ENCODE data around the gene ATXN7L1. TPM values are rescaled to one million over a fixed set of nuclear protein-coding genes. Genes with fewer than 3 reads are reported as not detected.

The ATXN7L1 gene
- total and polyA plus RNA-seq, 2 of the 13 experiments (the other 11 are each of a cell fraction or from before 2014, with no cell fraction given) = 4.1 to 7.8 TPM

- Histone ChIP-seq H3K27me3 (ENCODE audit: control insufficient read depth in 1 of 2, insufficient read depth in 2 of 2, low read length in 2 of 2) (no peaks in the 10 kb centered on the region; a peak in 1 of 5 replicates), H3K9me3 (ENCODE audit: low read length) (no peaks in the 10 kb centered on the region), H3K36me3 (replicated peaks in 1 of 2; ENCODE audit: control insufficient read depth in 1 of 2, insufficient read depth in 2 of 2, low read length in 2 of 2) (no peaks in the 10 kb centered on the region), H3K4me3 (replicated peaks in 1 of 3; ENCODE audit: insufficient read depth in 1 of 3, low read depth in 2 of 3, low read length in 3 of 3) (no peak overlapping the region), H2AFZ (ENCODE audit: low read length) (no peak overlapping the region), H3K79me2 (ENCODE audit: insufficient read depth, low read length) (no peaks in the 10 kb centered on the region), H3K4me1 (ENCODE audit: insufficient read depth, low read length) (peaks cover 9% of the 10 kb centered on the region), H3K4me2 (ENCODE audit: low read depth, low read length) (no peak overlapping the region), H3K9ac (ENCODE audit: insufficient read depth, low read depth, low read length) (no peak overlapping the region), H3K27ac (ENCODE audit: extremely low read length, insufficient read depth, low read length) (no peak overlapping the region), H4K20me1 (ENCODE audit: insufficient read depth, low read length) (no peaks in the 10 kb centered on the region)
- in situ Hi-C loops (cut with HindIII; ENCODE audit: extremely low pct_ligation_motif_present, low pct_unique_long_range_greater_than_20kb) (no loop called here), intact Hi-C loops (cut with micrococcal nuclease; ENCODE audit: unreplicated experiment) (no loop called here)
- DNase-seq (ENCODE audit: low spot score) (no peak), ATAC-seq (no peak), FAIRE-seq (no peak)
- POLR2A ChIA-PET = no interaction called here
- CTCF ChIA-PET (ENCODE audit: low intra/inter-chr PET ratio, low total read pairs) = no interaction called here
- BruUV-seq (replicated peaks) = no TSS peak
- no peak for TF ChIP-seq HMGA1 (CRISPR knock-in tag; conservative IDR thresholded peaks at IDR 0.05)
- no peak for TF ChIP-seq ZNF704 (CRISPR knock-in tag; IDR thresholded peaks at IDR 0.05; ENCODE audit: borderline replicate concordance)
- TF ChIP-seq ZNF260 (CRISPR knock-in tag; IDR thresholded peaks at IDR 0.05; ENCODE audit: borderline replicate concordance, low read depth) = no peak
- no peak for TF ChIP-seq LCORL (IDR thresholded peaks at IDR 0.05)
- TF ChIP-seq LCORL (CRISPR knock-in tag; IDR thresholded peaks at IDR 0.05) = no peak
- TF ChIP-seq ZBTB37 (CRISPR knock-in tag; IDR thresholded peaks at IDR 0.05) = no peak
- no peak for TF ChIP-seq ZNF841 (CRISPR knock-in tag; IDR thresholded peaks at IDR 0.05; ENCODE audit: borderline replicate concordance)
- no peak for TF ChIP-seq KLF15 (CRISPR knock-in tag; IDR thresholded peaks at IDR 0.05; ENCODE audit: borderline replicate concordance)
- no peak for TF ChIP-seq KMT2B (CRISPR knock-in tag; IDR thresholded peaks at IDR 0.05)
- TF ChIP-seq SYNCRIP (IDR thresholded peaks at IDR 0.05; ENCODE audit: insufficient read depth, low read depth, low read length) = no peak
- no peak for TF ChIP-seq ZFP36 (IDR thresholded peaks at IDR 0.05; ENCODE audit: borderline replicate concordance, low read depth, low read length, partially characterized antibody)
- TF ChIP-seq ETV6 (CRISPR knock-in tag; conservative IDR thresholded peaks at IDR 0.05) = no peak
- no peak for TF ChIP-seq GRHL1 (CRISPR knock-in tag; conservative IDR thresholded peaks at IDR 0.05)
- TF ChIP-seq SAP130 (CRISPR knock-in tag; IDR thresholded peaks at IDR 0.05; ENCODE audit: low read depth) = no peak
- no peak for TF ChIP-seq ZNF746 (CRISPR knock-in tag; IDR thresholded peaks at IDR 0.05)
- no peak for TF ChIP-seq ZNF644 (CRISPR knock-in tag; IDR thresholded peaks at IDR 0.05; ENCODE audit: low read depth)
- no peak for TF ChIP-seq ZHX1 (CRISPR knock-in tag; IDR thresholded peaks at IDR 0.05; ENCODE audit: low read depth)
- WGBS (ENCODE audit: low lambda C conversion rate) = 47% methylated on average over 2 of the region's 2 CpGs
Observed at GRCh38 chr7:105591522-105591921, 284.9 kb downstream of the ATXN7L1 start.
